Myocyte (in vitro differentiated cells): ENCODE data around the gene MTCL1. TPM values are rescaled to one million over a fixed set of nuclear protein-coding genes. Genes with fewer than 3 reads are reported as not detected.

ENCODE experiments used
- DNase-seq: peaks from one replicate; pipeline ENCODE4 v3.0.0-alpha.2; 2012; ENCODE audit warnings: low read depth
- total RNA-seq: library from RNA; depleted of rRNA; stranded (reverse); fragments of >200 nt; gene quantifications from 2 replicates; pipeline ENCODE4 v1.2.3, GENCODE V29; 2014

Gene MTCL1
- total RNA-seq, 1 donor from 2014 or later, result 65.7 TPM

- DNase-seq, result no peak
Measured at GRCh38 chr18:8856212-8856611, 150.9 kb downstream of the MTCL1 start.

- DNase-seq, result no peak
Measured at GRCh38 chr18:8856769-8857393, 151.5 kb downstream of the MTCL1 start.

GRCh38 chr18:8857806-8858205, 152.4 kb downstream of the MTCL1 start:
- no peak for DNase-seq

GRCh38 chr18:8858888-8859511, 153.6 kb downstream of the MTCL1 start:
- peak; percentile 62 for DNase-seq

GRCh38 chr18:8860845-8861642, 155.7 kb downstream of the MTCL1 start:
- DNase-seq, result no peak

GRCh38 chr18:8863427-8863826, 158.1 kb downstream of the MTCL1 start:
- no peak for DNase-seq

GRCh38 chr18:8865934-8866333, 160.6 kb downstream of the MTCL1 start:
- DNase-seq, result no peak

- no peak for DNase-seq
Measured at GRCh38 chr18:8866679-8867078, 161.3 kb downstream of the MTCL1 start.

GRCh38 chr18:8868276-8868675, 162.9 kb downstream of the MTCL1 start:
- DNase-seq, result no peak

GRCh38 chr18:8868779-8869415, 163.5 kb downstream of the MTCL1 start:
- DNase-seq, result no peak

- DNase-seq, result no peak
Measured at GRCh38 chr18:8869696-8870095, 164.3 kb downstream of the MTCL1 start.

- peak; percentile 60 for DNase-seq
Measured at GRCh38 chr18:8870528-8870927, 165.2 kb downstream of the MTCL1 start.

GRCh38 chr18:8871489-8871888, 166.1 kb downstream of the MTCL1 start:
- DNase-seq, result no peak

GRCh38 chr18:8874872-8875271, 169.5 kb downstream of the MTCL1 start:
- no peak for DNase-seq

- DNase-seq, result no peak
Measured at GRCh38 chr18:8876887-8877286, 171.5 kb downstream of the MTCL1 start.

- DNase-seq, result no peak
Measured at GRCh38 chr18:8881103-8881502, 175.7 kb downstream of the MTCL1 start.

Other genes with a start within 250 kb of the MTCL1 start
- gene RAB12, start 96.1 kb upstream of the MTCL1 start, total RNA-seq, result 97.9 and 98.4 TPM in 2 replicates